GM10248 (cell line): ENCODE measurements around the gene NUP93.
"Not testable (repeated sequence)": the region's sequence is repeated elsewhere in the genome, so short reads cannot be mapped to it uniquely, and the experiment has no call there.

Experiments used
- CTCF ChIA-PET: fragments of 300-600 bp; sonication (Branson Sonifier 250); formaldehyde crosslinking; extraction: SDS; loops from one replicate; lab custom pipeline; 2021; ENCODE audit warnings: antibody characterized with exemption; lab: Yijun Ruan, JAX
- POLR2A ChIA-PET: fragments of 350-650 bp; sonication (Branson Sonifier 250); formaldehyde crosslinking; extraction: SDS; loops from one replicate; lab custom pipeline; 2020; ENCODE audit warnings: antibody characterized with exemption; lab: Yijun Ruan, JAX
- DNase-seq: peaks from one replicate; pipeline ENCODE4 v3.0.0; 2012; ENCODE audit errors: extremely low spot score
- TF ChIP-seq, protein P1 (sequence below): IDR thresholded peaks from 2 replicates; pipeline ENCODE4 v1.5.1; 2012; ENCODE audit warnings: mild to moderate bottlenecking, low read depth; ENCODE audit errors: extremely low read depth, missing control alignments, control extremely low read depth

The NUP93 gene

DNA sequence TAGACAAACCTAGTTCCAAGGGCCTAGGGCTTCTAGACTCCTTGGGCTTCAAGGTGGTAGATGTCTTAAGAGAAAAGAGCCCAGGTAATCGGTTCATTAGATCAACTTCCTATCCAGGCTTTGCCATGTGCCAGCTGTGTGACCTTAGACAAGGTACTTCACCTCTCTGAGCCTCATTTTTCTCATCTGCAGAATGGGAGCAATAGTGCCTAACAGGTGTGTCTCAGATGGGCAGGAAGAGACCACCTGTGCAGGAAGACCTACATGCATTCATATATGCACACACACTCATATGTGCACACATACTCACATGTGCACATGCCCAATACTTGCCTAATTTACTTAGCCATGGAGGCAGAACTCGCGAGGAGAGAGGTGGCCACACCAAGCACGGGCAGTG, 150.8 kb downstream of the NUP93 start:
- ChIA-PET POLR2A (no interaction called here), CTCF (interaction anchor here (1.3 to 1.7 kb wide), 2 partner anchors 9 to 25 kb away, joined by 3 to 4 read pairs; no protein-coding TSS in a partner anchor)
- TF ChIP-seq, protein P1, sequence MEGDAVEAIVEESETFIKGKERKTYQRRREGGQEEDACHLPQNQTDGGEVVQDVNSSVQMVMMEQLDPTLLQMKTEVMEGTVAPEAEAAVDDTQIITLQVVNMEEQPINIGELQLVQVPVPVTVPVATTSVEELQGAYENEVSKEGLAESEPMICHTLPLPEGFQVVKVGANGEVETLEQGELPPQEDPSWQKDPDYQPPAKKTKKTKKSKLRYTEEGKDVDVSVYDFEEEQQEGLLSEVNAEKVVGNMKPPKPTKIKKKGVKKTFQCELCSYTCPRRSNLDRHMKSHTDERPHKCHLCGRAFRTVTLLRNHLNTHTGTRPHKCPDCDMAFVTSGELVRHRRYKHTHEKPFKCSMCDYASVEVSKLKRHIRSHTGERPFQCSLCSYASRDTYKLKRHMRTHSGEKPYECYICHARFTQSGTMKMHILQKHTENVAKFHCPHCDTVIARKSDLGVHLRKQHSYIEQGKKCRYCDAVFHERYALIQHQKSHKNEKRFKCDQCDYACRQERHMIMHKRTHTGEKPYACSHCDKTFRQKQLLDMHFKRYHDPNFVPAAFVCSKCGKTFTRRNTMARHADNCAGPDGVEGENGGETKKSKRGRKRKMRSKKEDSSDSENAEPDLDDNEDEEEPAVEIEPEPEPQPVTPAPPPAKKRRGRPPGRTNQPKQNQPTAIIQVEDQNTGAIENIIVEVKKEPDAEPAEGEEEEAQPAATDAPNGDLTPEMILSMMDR, result no peak
- no peak for DNase-seq

DNA sequence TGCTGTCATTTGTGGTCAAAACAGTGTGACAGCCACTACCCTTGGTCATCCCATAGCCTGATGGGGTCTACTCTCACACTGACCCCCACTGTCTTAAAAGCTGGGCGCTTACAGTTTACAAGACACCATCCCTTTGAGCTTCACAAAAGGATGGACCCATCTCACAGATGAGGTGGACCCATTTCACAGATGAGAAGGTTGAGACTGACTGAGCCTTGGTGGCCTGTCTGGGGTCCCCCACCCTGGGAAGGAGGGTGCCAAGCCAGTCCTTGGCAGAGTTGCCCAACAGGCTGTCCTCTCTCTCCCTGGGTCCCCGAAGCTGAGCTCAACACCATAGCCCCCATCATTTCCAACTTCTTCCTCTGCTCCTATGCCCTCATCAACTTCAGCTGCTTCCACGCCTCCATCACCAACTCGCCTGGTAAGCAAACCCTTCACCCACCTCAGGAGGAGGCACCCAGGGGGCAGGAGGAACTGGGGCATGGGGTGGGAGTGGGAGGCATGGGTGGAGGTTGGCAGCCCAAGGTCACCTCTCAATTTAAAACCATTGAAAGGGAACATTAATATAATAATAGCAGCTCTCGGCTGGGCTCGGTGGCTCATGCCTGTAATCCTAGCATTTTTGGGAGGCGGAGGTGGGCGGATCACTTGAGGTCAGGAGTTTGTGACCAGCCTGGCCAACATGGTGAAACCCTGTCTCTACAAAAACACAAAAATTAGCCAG, 152.3 kb downstream of the NUP93 start:
- ChIA-PET POLR2A (interaction anchor here (0.8 to 1.3 kb wide), 2 partner anchors 50 to 65 kb away, joined by 4 to 6 read pairs; partner anchors contain the start of gene HERPUD1), CTCF (interaction anchor here (0.5 to 1.9 kb wide), 4 partner anchors 15 to 82 kb away, joined by 3 to 5 read pairs (median 3); no protein-coding TSS in a partner anchor)
- TF ChIP-seq, protein P1, result no peak
- no peak for DNase-seq

DNA sequence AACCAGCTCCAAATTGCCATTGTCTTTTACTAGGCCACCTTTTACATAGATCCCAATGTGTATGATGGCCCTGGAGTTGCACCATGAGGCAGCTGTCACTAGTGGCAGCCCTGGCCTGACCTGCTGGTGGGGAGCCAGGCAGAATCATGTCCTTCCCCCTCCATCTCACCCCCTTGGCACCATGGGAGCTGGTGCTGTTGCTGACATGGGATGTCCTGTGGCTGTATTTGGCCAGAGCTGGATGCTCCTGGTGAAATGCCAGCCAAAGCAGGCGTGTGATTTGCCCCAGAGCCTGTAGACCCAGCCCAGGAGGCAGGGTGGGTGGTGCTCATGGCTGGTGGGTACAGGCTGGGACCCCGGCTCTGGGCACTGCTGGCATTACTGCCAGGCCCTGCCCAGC, 153.7 kb downstream of the NUP93 start:
- no peak for DNase-seq
- TF ChIP-seq, protein P1, result no peak
- ChIA-PET CTCF (interaction anchor here (1.5 to 2.0 kb wide), 3 partner anchors 9 to 27 kb away, joined by 4 to 7 read pairs (median 5); no protein-coding TSS in a partner anchor), POLR2A (no interaction called here)

DNA sequence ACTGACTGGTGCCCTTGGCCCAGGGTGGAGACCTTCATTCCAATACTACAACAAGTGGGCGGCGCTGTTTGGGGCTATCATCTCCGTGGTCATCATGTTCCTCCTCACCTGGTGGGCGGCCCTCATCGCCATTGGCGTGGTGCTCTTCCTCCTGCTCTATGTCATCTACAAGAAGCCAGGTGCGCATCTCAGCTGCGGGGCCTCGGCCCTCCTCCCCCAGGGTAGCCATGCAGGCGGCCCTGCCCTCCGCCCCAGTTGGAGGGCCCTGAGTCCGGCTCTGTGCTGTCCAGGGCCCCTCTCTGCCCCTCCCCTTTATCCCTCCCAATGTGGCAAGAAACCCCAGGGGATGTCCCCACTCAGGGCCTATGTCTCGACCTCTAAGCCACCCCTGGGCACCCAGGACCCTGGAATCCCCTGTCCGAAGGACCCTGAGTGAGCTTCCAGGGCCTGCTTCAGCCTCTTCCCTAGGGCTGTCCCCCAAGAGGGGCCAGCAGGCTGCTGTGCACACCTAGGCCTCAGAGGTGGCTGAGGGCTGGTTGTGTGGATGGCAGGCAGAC, 154.2 kb downstream of the NUP93 start:
- no peak for DNase-seq
- POLR2A ChIA-PET, result no interaction called here
- CTCF ChIA-PET, result interaction anchor here (1.5 to 2.0 kb wide), 2 partner anchors 9 to 27 kb away, joined by 4 to 7 read pairs; no protein-coding TSS in a partner anchor
- TF ChIP-seq, protein P1, result no peak

DNA sequence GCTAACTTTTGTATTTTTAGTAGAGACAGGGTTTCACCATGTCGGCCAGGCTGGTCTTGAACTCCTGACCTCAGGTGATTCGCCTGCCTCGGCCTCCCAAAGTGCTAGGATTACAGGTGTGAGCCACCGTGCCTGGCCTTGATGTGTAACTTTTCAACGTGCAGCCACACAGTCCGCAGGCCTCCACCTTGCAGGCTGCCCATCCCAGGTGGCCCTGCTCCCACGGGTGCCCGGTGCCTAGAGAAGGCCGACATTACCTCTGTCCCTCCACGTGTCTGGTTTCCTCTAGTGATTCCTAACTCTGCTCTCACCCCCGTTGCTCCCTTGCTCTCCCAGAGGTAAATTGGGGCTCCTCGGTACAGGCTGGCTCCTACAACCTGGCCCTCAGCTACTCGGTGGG, 155.0 kb downstream of the NUP93 start:
- DNase-seq, POLR2A ChIA-PET: not testable (repeated sequence)
- CTCF ChIA-PET, result interaction anchor here (2.0 kb wide), 1 partner anchor 10 kb away, joined by 7 read pairs; no protein-coding TSS in a partner anchor

DNA sequence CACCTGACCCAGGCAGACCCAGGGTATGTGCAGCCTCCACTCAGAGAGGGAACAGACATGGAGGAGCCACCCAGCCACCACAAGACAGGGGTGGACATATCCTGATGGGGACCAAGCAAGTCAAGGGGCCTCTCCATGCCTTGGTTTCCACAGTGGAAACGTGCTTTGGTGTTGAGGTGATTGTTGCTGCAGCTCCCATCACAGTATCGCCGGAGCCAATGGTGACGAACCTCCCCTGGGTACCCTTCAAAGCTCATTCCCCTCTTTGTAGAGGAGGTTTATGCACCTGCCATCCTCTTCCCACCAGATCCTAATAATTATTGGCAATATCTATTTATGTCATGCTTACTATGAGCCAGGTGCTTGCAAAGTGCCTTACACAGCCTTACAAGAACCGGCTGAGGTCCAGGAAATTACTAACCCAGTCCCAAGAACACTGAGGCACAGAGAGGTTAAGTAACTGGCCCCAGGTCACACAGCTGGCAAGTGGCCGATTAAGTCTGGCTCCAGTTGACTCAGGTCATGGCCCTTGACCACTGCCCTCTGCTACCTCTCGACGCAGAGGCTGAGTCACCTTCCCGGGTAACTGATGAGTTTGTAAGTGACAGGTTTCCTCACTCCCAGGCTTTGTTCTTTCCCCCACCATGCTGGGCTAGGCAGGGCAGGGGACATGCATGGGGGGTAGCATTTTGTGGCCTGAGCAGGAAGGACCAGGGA, 155.7 kb downstream of the NUP93 start:
- ChIA-PET CTCF (interaction anchor here (2.0 kb wide), 1 partner anchor 11 kb away, joined by 7 read pairs; no protein-coding TSS in a partner anchor), POLR2A (no interaction called here)
- no peak for DNase-seq
- TF ChIP-seq, protein P1, result no peak
